ES-I3 (cell line): Measurements from ENCODE around the gene ZNF787.
"Not testable (repeated sequence)": the region's sequence is repeated elsewhere in the genome, so short reads cannot be mapped to it uniquely, and the experiment has no call there.

Experiments used
- H3K36me3 ChIP-seq: 2 replicates; pipeline ENCODE4 v1.6.1; 2013; ENCODE audit warnings: mild to moderate bottlenecking, low read length, control low read depth, moderate library complexity; ENCODE audit not compliant: insufficient read depth
- H3K4me1 ChIP-seq: 2 replicates; pipeline ENCODE4 v1.6.1; 2013; ENCODE audit warnings: mild to moderate bottlenecking, control low read depth, low read length; ENCODE audit not compliant: insufficient read depth
- H3K9ac ChIP-seq: 2 replicates; pipeline ENCODE4 v1.6.1; 2013; ENCODE audit warnings: low read depth, mild to moderate bottlenecking, low read length, moderate library complexity
- H3K9me3 ChIP-seq: 2 replicates; pipeline ENCODE4 v1.6.1; 2013; ENCODE audit warnings: mild to moderate bottlenecking, low read length, moderate library complexity; ENCODE audit not compliant: control insufficient read depth, insufficient read depth

Gene ZNF787

GRCh38 chr19:56110515-56111448, 10.3 kb downstream of the ZNF787 start:
- Histone ChIP-seq H3K36me3 (no peaks in the 10 kb centered on the region), H3K9ac (peak overlapping the region; percentile 26; the same call in 1 of the 2 replicates), H3K4me1 (peaks cover 43% of the 10 kb centered on the region), H3K9me3 (no peaks in the 10 kb centered on the region)

GRCh38 chr19:56109226-56109625, 11.9 kb downstream of the ZNF787 start:
- Histone ChIP-seq H3K36me3 (no peaks in the 10 kb centered on the region), H3K4me1 (peaks cover 48% of the 10 kb centered on the region), H3K9ac (no peak overlapping the region), H3K9me3 (no peaks in the 10 kb centered on the region)

GRCh38 chr19:56108447-56109195, 12.5 kb downstream of the ZNF787 start:
- Histone ChIP-seq H3K36me3 (no peaks in the 10 kb centered on the region), H3K9ac (no peak overlapping the region; the same call in 1 of the 2 replicates), H3K4me1 (peaks cover 48% of the 10 kb centered on the region), H3K9me3 (no peaks in the 10 kb centered on the region)

- Histone ChIP-seq H3K9me3 (no peaks in the 10 kb centered on the region), H3K4me1 (peaks cover 41% of the 10 kb centered on the region), H3K9ac (no peak overlapping the region), H3K36me3 (no peaks in the 10 kb centered on the region)
Observed at GRCh38 chr19:56107626-56108351, 13.3 kb downstream of the ZNF787 start.

- H3K36me3 ChIP-seq = no peaks in the 10 kb centered on the region
- H3K9me3 ChIP-seq = no peaks in the 10 kb centered on the region
- H3K4me1 ChIP-seq = peaks cover 34% of the 10 kb centered on the region
- no peak overlapping the region for H3K9ac ChIP-seq
Observed at GRCh38 chr19:56106993-56107392, 14.1 kb downstream of the ZNF787 start.

- Histone ChIP-seq H3K36me3 (no peaks in the 10 kb centered on the region), H3K9ac (no peak overlapping the region), H3K9me3 (no peaks in the 10 kb centered on the region), H3K4me1 (peaks cover 29% of the 10 kb centered on the region; the same call in 1 of the 2 replicates)
Observed at GRCh38 chr19:56106397-56106849, 14.7 kb downstream of the ZNF787 start.

- not testable (repeated sequence) for H3K36me3 ChIP-seq, H3K9ac ChIP-seq, H3K9me3 ChIP-seq
- peaks cover 24% of the 10 kb centered on the region; the same call in 1 of the 2 replicates for H3K4me1 ChIP-seq
Observed at GRCh38 chr19:56105831-56106396, 15.2 kb downstream of the ZNF787 start.

GRCh38 chr19:56105090-56105701, 15.9 kb downstream of the ZNF787 start:
- H3K9ac ChIP-seq = no peak overlapping the region; the same call in 1 of the 2 replicates
- H3K4me1 ChIP-seq = peaks cover 17% of the 10 kb centered on the region; the same call in 1 of the 2 replicates
- no peaks in the 10 kb centered on the region for H3K36me3 ChIP-seq
- H3K9me3 ChIP-seq = no peaks in the 10 kb centered on the region

GRCh38 chr19:56104423-56104822, 16.7 kb downstream of the ZNF787 start:
- Histone ChIP-seq H3K9ac (no peak overlapping the region), H3K9me3 (no peaks in the 10 kb centered on the region), H3K36me3 (no peaks in the 10 kb centered on the region), H3K4me1 (peaks cover 16% of the 10 kb centered on the region; the same call in 1 of the 2 replicates)

GRCh38 chr19:56103027-56103614, 18.0 kb downstream of the ZNF787 start:
- Histone ChIP-seq H3K9me3 (no peaks in the 10 kb centered on the region), H3K9ac (no peak overlapping the region), H3K4me1 (peaks cover 5% of the 10 kb centered on the region; the same call in 1 of the 2 replicates), H3K36me3 (no peaks in the 10 kb centered on the region)

GRCh38 chr19:56101746-56102535, 19.2 kb downstream of the ZNF787 start:
- H3K9me3 ChIP-seq = no peaks in the 10 kb centered on the region
- H3K4me1 ChIP-seq = peaks cover 5% of the 10 kb centered on the region; the same call in 1 of the 2 replicates
- H3K36me3 ChIP-seq = peaks cover 3% of the 10 kb centered on the region; the same call in 1 of the 2 replicates
- no peak overlapping the region for H3K9ac ChIP-seq

GRCh38 chr19:56101095-56101494, 20.0 kb downstream of the ZNF787 start:
- Histone ChIP-seq H3K4me1 (peaks cover 5% of the 10 kb centered on the region; the same call in 1 of the 2 replicates), H3K36me3 (peaks cover 3% of the 10 kb centered on the region; the same call in 1 of the 2 replicates), H3K9me3 (no peaks in the 10 kb centered on the region), H3K9ac (no peak overlapping the region)
